H9 (cell line): ENCODE measurements around the gene WLS. TPM values are rescaled to one million over a fixed set of nuclear protein-coding genes. Genes with fewer than 3 reads are reported as not detected.

Source experiments
- DNase-seq: peaks from one replicate; pipeline ENCODE4 v3.0.0-alpha.2; 2017
- H2AFZ ChIP-seq: one replicate; pipeline ENCODE4 v1.6.1; 2013; ENCODE audit warnings: mild to moderate bottlenecking, low read length, control low read depth, moderate library complexity
- H2AK5ac ChIP-seq: 2 replicates; pipeline ENCODE4 v1.6.1; 2013; ENCODE audit warnings: low read length, control low read depth, mixed read lengths; ENCODE audit not compliant: insufficient read length
- H2BK120ac ChIP-seq: one replicate; pipeline ENCODE4 v1.6.1; 2013; ENCODE audit warnings: low read depth, mild to moderate bottlenecking, low read length, control low read depth, inconsistent platforms; ENCODE audit not compliant: poor library complexity, severe bottlenecking
- H2BK12ac ChIP-seq: 2 replicates; pipeline ENCODE4 v1.6.1; 2013; ENCODE audit warnings: low read length, control low read depth, mixed read lengths, low read depth; ENCODE audit not compliant: insufficient read length
- H2BK15ac ChIP-seq: 2 replicates; pipeline ENCODE4 v1.6.1; 2013; ENCODE audit warnings: low read depth, low read length, control low read depth
- H2BK20ac ChIP-seq: one replicate; pipeline ENCODE4 v1.6.1; 2013; ENCODE audit warnings: low read depth, mild to moderate bottlenecking, low read length, control low read depth, inconsistent platforms; ENCODE audit not compliant: poor library complexity, severe bottlenecking
- H2BK5ac ChIP-seq: 2 replicates; pipeline ENCODE4 v1.6.1; 2013; ENCODE audit warnings: low read length, control low read depth, mixed read lengths; ENCODE audit not compliant: insufficient read length
- H3K14ac ChIP-seq: 2 replicates; pipeline ENCODE4 v1.6.1; 2013; ENCODE audit warnings: low read length, control low read depth; ENCODE audit not compliant: insufficient read depth
- H3K18ac ChIP-seq: 2 replicates; pipeline ENCODE4 v1.6.1; 2013; ENCODE audit warnings: low read depth, mild to moderate bottlenecking, mixed read lengths, low read length, control low read depth; ENCODE audit not compliant: insufficient read length
- H3K23ac ChIP-seq: 2 replicates; pipeline ENCODE4 v1.6.1; 2013; ENCODE audit warnings: low read length, control low read depth, mixed read lengths, low read depth; ENCODE audit not compliant: insufficient read length
- H3K23me2 ChIP-seq: 2 replicates; pipeline ENCODE4 v1.6.1; 2013; ENCODE audit warnings: low read depth, mild to moderate bottlenecking, mixed read lengths, low read length, control low read depth; ENCODE audit not compliant: insufficient read length, poor library complexity, severe bottlenecking
- H3K27ac ChIP-seq: 2 replicates; pipeline ENCODE4 v1.5.1; 2013; ENCODE audit warnings: low read length, control low read depth, mixed read lengths, low read depth; ENCODE audit not compliant: insufficient read length
- H3K27me3 ChIP-seq: 2 replicates; pipeline ENCODE4 v1.6.1; 2013; ENCODE audit warnings: low read length, control low read depth, inconsistent platforms; ENCODE audit not compliant: insufficient read depth
- H3K4ac ChIP-seq: 2 replicates; pipeline ENCODE4 v1.6.1; 2013; ENCODE audit warnings: low read depth, mild to moderate bottlenecking, control low read depth, inconsistent platforms, low read length, moderate library complexity
- H3K4me1 ChIP-seq: 2 replicates; pipeline ENCODE4 v1.6.1; 2013; ENCODE audit warnings: low read length, control low read depth, inconsistent platforms; ENCODE audit not compliant: insufficient read depth
- H3K4me2 ChIP-seq: 2 replicates; pipeline ENCODE4 v1.6.1; 2013; ENCODE audit warnings: low read length, control low read depth, mixed read lengths; ENCODE audit not compliant: insufficient read length, insufficient read depth
- H3K56ac ChIP-seq: 2 replicates; pipeline ENCODE4 v1.6.1; 2013; ENCODE audit warnings: low read depth, mild to moderate bottlenecking, mixed read lengths, low read length, control low read depth; ENCODE audit not compliant: insufficient read length
- H3K79me1 ChIP-seq: 2 replicates; pipeline ENCODE4 v1.6.1; 2013; ENCODE audit warnings: low read depth, mild to moderate bottlenecking, moderate library complexity, low read length, control low read depth, inconsistent platforms; ENCODE audit not compliant: insufficient read depth, poor library complexity, severe bottlenecking
- H3K79me2 ChIP-seq: 2 replicates; pipeline ENCODE4 v1.6.1; 2013; ENCODE audit warnings: low read length, control low read depth, inconsistent platforms; ENCODE audit not compliant: insufficient read depth
- H3K9ac ChIP-seq: 2 replicates; pipeline ENCODE4 v1.6.1; 2013; ENCODE audit warnings: low read length, control low read depth, mixed read lengths; ENCODE audit not compliant: insufficient read length; ENCODE audit errors: extremely low read depth
- H3K9me3 ChIP-seq: one replicate; pipeline ENCODE4 v1.6.1; 2013; ENCODE audit warnings: low read depth, low read length, inconsistent platforms; ENCODE audit not compliant: control insufficient read depth
- H3T11ph ChIP-seq: one replicate; pipeline ENCODE4 v1.6.1; 2013; ENCODE audit warnings: mild to moderate bottlenecking, low read length, control low read depth, inconsistent platforms
- H4K20me1 ChIP-seq: one replicate; pipeline ENCODE4 v1.6.1; 2013; ENCODE audit not compliant: control insufficient read depth, insufficient read length, insufficient read depth
- H4K5ac ChIP-seq: 2 replicates; pipeline ENCODE4 v1.6.1; 2013; ENCODE audit warnings: low read depth, mild to moderate bottlenecking, mixed read lengths, low read length, control low read depth; ENCODE audit not compliant: insufficient read length
- H4K8ac ChIP-seq: replicated peaks from 2 replicates; pipeline ENCODE4 v1.6.1; 2013; ENCODE audit warnings: low read length, control low read depth, mixed read lengths, low read depth; ENCODE audit not compliant: insufficient read length
- H4K91ac ChIP-seq: 2 replicates; pipeline ENCODE4 v1.6.1; 2013; ENCODE audit warnings: low read depth, mild to moderate bottlenecking, moderate library complexity, mixed read lengths, low read length, control low read depth; ENCODE audit not compliant: insufficient read length
- H3K27ac Mint-ChIP-seq, 3 experiments: 2 replicates in 2 of 3; 3 replicates in 1 of 3; pipeline ENCODE4 v1.8.0; 2020 to 2021; ENCODE audit warnings: mixed read lengths in 3 of 3, mild to moderate bottlenecking in 1 of 3, moderate library complexity in 1 of 3
- H3K27me3 Mint-ChIP-seq: 2 replicates; pipeline ENCODE4 v1.8.0; 2021; ENCODE audit warnings: low read depth, mild to moderate bottlenecking, moderate library complexity, mixed read lengths
- H3K36me3 Mint-ChIP-seq, 3 experiments: 2 replicates in 2 of 3; 3 replicates in 1 of 3; pipeline ENCODE4 v1.8.0; 2020 to 2021; ENCODE audit warnings: low read depth in 3 of 3, mixed read lengths in 3 of 3; ENCODE audit not compliant: insufficient read depth in 1 of 3
- H3K4me1 Mint-ChIP-seq, 2 experiments: 2 replicates each; pipeline ENCODE4 v1.8.0; 2020; ENCODE audit warnings: mixed read lengths in 2 of 2
- H3K4me3 Mint-ChIP-seq, 2 experiments: 2 replicates in 1 of 2; 3 replicates in 1 of 2; pipeline ENCODE4 v1.8.0; 2020 to 2021; ENCODE audit warnings: mild to moderate bottlenecking in 2 of 2, mixed read lengths in 2 of 2, moderate library complexity in 1 of 2
- H3K9me3 Mint-ChIP-seq, 2 experiments: 2 replicates in 1 of 2; 3 replicates in 1 of 2; pipeline ENCODE4 v1.8.0; 2020; ENCODE audit warnings: mild to moderate bottlenecking in 2 of 2, mixed read lengths in 2 of 2, moderate library complexity in 1 of 2
- CTCF ChIP-seq: fragments of 200-600 bp; sonication (generic); conservative IDR thresholded peaks from 3 replicates; pipeline ENCODE4 v1.8.0; 2021; ENCODE audit warnings: antibody characterized with exemption, mild to moderate bottlenecking
- WGBS: extraction: QIAGEN DNeasy Blood & Tissue Kit; methylation state at CpG from one replicate; pipeline ENCODE4 v1.1.7; 2013; ENCODE audit warnings: missing lambda C conversion rate, low lambda C conversion rate, mixed read lengths; ENCODE audit not compliant: insufficient read length; ENCODE audit errors: extremely low coverage; 5-methylcytosine and 5-hydroxymethylcytosine counted together
- total RNA-seq: library from RNA; stranded (reverse); gene quantifications from 2 replicates; pipeline ENCODE4 v1.2.1, GENCODE V29; 2021

Gene WLS
- total RNA-seq, 1 experiment from 2014 or later: 0.94 TPM

- Histone ChIP-seq H2AK5ac (no peak overlapping the region), H2BK15ac (no peak overlapping the region), H2AFZ (no peak overlapping the region), H2BK20ac (no peak overlapping the region), H3K56ac (no peak overlapping the region), H3K9me3 (no peaks in the 10 kb centered on the region), H2BK5ac (no peak overlapping the region), H3K9ac (no peak overlapping the region), H2BK12ac (no peak overlapping the region), H3K4me1 (no peaks in the 10 kb centered on the region), H4K8ac (no peak overlapping the region), H2BK120ac (no peak overlapping the region), H3K27ac (no peak overlapping the region), H3K4ac (no peak overlapping the region), H3K23ac (no peak overlapping the region), H3K4me2 (no peak overlapping the region), H4K5ac (no peak overlapping the region), H4K20me1 (no peaks in the 10 kb centered on the region), H3K79me1 (no peaks in the 10 kb centered on the region), H3T11ph (no peak overlapping the region), H3K79me2 (no peaks in the 10 kb centered on the region), H3K27me3 (no peaks in the 10 kb centered on the region), H3K14ac (no peak overlapping the region), H3K18ac (no peak overlapping the region), H4K91ac (no peak overlapping the region), H3K23me2 (no peaks in the 10 kb centered on the region)
- WGBS: no CpG with 5 or more reads among the region's 2 CpGs
- peaks cover 47% of the 10 kb centered on the region for H3K27me3 Mint-ChIP-seq
- peaks cover 2 to 3% of the 10 kb centered on the region in 2 experiments for H3K4me1 Mint-ChIP-seq
- DNase-seq: no peak
- TF ChIP-seq CTCF: no peak
- no peaks in the 10 kb centered on the region for H3K9me3 Mint-ChIP-seq
- no peak overlapping the region for H3K4me3 Mint-ChIP-seq
- H3K36me3 Mint-ChIP-seq: no peaks in the 10 kb centered on the region
- no peak overlapping the region for H3K27ac Mint-ChIP-seq
These were observed 16.1 kb downstream of the WLS start for GRCh38 chr1:68216089-68216772.
